HG03457 (cell line): ENCODE data around the gene ANP32D.
"Not testable (repeated sequence)": the region's sequence is repeated elsewhere in the genome, so short reads cannot be mapped to it uniquely, and the experiment has no call there.

Source experiments
- ATAC-seq: cut with Tn5 transposase; IDR thresholded peaks from one replicate; pipeline ENCODE4 v1.9.1; 2021; ENCODE audit warnings: moderate number of reproducible peaks; ENCODE audit not compliant: unreplicated experiment

Gene ANP32D

DNA sequence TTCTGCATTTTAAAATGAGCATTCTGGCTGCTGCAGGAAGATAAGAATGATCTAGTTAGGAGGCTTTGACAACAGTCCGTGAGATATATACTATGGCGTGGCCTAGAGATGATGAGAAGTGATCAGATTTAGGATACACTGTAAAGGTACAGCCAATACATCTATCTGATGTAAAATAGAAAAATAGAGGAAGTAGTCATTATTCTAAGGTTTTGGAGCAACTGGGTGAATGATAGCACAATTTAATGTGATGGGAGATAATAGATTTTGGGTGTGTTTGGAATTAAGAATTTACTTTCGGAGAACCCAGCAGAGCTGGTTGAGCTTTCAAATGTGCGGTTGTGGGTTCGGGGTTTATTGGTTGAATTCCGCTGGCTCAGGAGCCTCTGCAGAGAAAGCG lies at the start of gene ANP32D:
Gene ANP32D, plus strand, starts transcription at position 301 of the 400 bp plus-strand sequence. CDS start 106 bp downstream, outside the sequence.
- ATAC-seq: no peak

DNA sequence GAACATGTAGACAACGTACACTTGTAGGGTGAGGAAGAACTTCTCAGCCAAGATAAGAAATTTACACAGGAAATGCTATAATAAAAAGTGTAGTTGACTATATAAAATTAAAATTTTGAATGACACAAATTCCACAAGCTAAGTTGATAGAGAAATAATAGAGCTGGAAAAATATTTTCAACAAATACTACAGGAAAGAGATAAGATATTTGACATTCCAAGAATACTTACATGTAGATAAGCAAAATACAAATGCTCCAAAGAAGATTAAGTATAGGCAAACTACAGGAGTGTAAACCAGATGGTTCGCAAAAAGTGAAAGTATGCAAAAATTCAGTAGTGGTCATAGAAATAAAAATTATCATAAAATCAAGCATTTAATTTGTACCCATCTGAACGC lies 49.2 kb upstream of the ANP32D start:
- no peak for ATAC-seq

DNA sequence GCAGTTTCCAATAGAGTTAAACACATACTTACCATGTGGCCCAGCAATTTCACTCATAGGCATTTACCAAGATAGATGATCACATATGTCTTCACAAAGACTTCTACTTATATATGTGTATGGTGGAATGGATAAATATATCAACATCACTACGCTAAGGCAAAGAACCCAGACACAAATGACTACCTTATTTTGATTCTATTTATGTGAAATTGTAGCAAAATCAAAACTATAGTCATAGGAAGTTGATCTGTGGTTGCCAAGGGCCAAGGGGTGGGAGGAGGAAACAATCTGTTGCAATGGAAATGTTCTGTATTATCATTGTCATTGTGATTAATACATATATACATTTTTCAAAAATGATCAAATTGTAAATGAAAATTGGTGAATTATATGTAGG lies 47.7 kb upstream of the ANP32D start:
- no peak for ATAC-seq

DNA sequence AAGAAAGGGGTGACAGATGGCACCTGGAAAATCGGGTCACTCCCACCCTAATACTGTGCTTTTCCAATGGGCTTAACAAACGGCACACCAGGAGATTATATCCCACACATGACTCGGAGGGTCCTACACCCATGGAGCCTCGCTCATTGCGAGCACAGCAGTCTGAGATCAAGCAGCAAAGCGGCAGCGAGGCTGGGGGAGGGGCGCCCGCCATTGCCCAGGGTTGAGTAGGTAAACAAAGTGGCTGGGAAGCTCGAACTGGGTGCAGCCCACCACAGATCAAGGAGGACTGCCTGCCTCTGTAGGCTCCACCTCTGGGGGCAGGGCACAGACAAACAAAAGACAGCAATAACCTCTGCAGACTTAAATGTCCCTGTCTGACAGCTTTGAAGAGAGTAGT lies 38.3 kb upstream of the ANP32D start:
- not testable (repeated sequence) for ATAC-seq

DNA sequence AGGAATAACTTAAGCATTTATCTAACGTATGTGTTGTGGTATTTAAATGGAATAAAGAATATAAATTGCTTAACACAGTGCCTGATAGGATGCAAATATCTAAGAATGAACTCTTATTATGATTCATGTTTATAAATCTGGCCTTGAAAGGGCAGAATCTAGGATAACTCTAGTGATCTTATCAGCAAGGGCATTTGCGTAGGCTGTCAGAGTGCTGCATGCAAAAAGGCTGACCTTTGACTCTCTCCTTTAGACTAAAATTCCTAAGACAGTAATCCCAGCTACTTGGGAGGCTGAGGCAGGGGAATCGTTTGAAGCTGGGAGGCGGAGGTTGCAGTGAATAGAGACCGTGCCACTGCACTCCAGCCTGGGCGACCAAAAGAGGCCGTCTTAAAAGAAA lies 31.3 kb upstream of the ANP32D start:
- ATAC-seq: no peak

DNA sequence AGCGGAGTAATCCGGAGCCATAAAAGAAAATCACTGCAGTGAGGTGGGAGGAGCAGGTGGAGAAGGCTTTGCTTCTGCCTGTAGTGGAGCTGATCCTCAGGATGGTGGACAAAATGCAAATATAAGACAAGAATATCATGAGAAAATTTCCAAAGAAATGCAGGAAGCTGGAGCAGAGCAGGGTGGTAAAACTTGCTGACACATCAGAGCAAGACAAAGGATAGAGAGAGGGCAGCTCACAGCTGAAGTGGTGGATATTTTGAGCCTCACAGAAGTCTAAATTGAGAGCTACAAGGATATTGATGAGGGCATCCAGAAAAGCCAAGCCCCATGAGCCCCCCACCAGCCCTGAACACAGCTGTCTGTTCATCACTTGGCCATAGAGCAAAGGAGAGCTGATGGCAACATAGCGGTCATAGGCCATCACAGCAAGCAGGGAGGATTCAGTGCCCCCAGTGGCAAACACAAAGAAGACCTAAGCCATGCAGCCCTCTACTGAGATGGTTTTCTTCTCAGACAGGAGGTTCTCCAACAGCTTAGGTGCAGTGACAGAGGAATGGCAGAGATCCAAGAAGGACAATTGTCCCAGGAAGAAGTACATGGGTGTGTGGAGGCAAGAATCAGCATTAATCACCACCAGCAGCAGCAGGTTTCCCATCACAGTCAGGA lies 30.0 kb upstream of the ANP32D start:
- no peak for ATAC-seq

DNA sequence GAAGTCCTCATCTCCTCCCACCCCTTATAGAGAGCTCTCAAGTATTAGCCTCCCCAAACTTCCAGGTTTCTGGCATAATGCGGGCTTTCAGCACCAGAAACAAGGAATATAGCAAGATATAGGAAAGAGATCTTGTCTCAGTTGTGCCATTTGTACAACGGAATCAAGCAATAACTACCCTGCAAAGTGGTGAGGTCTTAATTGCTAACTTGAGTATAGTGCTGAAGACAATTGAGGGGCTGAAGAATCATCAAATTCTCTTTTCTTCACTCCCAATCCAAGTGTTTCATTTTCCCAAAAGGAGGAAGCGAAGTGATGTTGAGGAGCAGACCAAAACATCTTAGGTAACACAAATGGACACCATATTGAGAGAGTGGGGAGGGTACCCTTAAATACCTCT lies 26.8 kb upstream of the ANP32D start:
- no peak for ATAC-seq

DNA sequence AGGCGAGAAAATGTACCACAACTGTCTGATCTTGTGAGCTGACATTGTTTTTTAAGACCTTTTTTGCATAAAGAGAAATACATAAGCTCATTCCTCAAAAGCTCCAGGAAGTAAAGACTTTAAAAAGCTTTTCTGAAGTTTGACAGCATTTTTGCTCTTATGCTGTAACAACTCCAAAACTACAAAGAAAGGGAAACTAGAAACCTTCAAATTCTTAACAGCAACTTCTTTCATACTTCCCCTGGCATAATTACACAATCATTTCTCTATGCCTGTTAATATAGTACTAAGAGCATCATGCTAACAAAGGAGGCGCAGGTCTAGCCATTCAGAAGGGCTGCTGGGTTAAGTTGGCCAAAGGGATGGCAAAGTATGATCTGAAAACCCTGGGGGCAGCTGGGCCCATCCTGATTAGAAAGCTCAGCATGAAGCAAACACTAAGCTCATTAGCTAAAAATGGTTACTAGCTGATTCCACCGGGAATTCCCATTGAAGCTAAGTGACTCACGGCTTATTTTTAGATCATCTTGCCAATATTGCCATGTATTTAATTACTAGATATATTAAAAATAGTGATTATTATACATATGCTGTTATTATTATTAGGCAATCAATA lies 26.1 kb upstream of the ANP32D start:
- ATAC-seq: no peak

DNA sequence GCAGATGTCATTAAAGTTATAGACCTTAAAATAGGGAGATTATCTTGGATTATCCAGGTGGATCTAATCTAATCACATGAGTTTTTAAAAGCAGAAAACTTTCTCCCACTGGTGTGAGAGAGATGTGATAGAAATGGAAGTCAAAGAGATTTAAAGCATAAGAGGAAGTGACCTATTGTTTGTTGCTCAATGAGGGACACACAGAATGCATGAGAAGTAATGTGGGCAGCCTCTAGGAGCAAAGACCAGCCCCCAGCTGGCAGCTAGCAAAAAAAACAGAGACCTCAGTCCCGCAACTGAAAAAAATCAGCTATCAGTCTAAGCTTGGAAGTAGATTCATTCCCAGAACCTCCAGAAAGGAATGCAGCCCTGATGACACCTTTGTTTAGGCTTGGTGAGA lies 24.6 kb upstream of the ANP32D start:
- ATAC-seq: no peak

DNA sequence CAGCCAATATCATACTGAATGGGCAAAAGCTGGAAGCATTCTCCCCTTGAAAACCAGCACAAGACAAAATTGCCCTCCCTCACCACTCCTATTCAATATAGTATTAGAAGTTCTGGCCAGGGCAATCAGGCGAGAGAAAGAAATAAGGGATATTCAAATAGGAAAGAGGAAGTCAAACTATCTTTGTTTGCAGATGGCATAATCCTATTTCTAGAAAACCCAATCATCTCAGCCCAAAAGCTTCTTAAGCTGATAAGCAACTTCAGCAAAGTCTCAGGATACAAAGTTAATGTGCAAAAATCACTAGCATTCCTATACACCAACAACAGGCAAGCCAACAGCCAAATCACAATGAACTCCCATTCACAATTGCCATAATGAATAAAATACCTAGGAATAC lies 21.0 kb upstream of the ANP32D start:
- no peak for ATAC-seq

DNA sequence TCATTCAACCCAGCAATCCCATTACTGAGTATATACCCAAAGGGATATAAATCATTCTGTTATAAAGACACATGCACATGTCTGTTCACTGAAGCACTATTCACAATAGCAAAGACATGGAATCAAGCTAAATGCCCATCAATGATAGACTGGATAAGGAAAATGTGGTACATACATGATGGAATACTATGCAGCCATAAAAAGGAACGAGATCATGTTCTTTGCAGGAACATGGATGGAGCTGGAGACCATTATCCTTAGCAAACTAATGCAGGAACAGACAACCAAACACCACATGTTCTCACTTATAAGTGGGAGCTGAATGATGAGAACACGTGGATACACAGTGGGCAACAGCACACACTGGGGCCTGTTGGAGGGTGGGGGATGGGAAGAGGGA lies 19.4 kb upstream of the ANP32D start:
- ATAC-seq: not testable (repeated sequence)

DNA sequence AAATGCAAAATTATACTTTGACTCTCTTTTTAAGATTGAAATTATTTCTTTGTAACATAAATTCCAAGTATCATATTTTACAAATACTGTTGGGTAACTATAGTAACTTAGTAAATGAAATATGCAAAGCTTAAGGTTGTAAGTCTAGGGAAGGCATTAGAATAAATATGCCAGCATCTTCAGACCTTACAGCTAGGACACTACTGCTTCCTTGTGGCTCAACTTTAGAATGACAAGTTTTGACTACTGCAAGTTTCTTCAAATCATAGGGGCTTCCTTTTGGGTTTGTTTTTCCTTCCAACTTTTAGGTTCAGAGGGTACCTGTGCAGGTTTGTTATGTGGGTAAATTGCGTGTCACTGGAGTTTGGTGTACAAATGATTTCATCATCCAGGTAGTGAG lies 17.7 kb upstream of the ANP32D start:
- no peak for ATAC-seq

DNA sequence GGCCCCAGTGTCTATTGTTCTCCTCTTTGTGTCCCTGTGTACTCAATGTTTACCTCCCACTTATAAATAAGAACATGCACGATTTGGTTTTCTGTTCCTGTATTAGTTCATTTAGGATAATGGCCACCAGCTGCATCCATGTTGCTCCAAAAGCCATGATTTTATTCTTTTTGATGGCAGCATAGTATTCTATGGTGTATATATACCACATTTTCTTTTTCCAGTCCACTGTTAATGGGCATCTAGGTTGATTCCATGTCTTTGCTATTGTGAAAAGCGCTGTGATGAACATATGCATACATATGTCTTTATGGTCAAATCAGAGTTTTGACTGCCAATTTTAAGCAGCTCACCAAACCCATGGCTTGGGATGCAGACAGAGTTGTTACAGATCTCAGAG lies 17.2 kb upstream of the ANP32D start:
- ATAC-seq: no peak

DNA sequence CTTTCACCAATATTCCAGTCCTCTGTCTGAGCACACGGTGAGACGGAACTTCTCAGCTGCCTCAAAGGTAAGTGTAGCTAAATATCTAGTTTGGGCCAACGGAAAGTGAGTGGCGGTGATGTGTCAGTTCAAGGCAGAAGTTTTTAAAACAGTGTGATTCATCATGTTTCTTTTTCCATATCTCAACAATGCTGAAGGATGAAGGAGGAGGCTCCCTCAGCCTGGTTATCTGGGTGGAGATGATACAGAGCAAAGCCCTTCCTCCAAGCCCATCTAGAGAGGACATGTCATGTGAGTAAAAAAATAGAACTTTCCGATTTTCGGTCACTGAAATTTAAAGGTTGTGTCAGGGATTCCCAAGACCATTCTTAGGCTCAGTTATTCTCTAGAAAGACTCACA lies 13.1 kb upstream of the ANP32D start:
- no peak for ATAC-seq

DNA sequence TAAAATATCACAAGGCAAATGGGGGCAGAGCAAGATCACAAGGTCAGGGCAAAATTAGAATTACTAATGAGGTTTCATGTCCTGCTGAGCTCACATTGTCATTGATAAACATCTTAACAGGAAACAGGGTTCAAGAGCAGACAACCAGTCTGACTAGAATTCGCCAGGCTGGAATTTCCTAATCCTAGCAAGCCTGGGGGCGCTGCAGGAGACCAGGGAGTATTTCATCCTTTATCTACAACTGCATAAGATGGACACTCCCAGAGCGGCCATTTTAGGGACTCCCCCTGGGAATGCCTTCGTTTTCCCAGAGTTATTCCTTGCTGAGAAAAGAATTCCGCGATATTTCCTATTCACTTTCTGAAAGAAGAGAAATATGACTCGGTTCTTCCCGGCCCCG lies 3.3 kb upstream of the ANP32D start:
- not testable (repeated sequence) for ATAC-seq

DNA sequence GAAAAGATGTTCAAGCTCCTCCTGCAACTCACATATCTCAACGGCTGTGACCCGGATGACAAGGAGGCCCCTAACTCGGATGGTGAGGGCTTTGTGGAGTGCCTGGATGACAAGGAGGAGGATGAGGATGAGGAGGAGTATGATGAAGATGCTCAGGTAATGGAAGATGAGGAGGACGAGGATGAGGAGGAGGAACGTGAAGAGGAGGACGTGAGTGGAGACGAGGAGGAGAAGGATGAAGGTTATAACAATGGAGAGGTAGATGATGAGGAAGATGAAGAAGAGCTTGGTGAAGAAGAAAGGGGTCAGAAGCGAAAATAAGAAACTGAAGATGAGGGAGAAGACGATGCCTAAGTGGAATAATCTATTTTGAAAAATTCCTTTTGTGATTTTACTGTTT lies 702 bp downstream of the ANP32D start:
- no peak for ATAC-seq

DNA sequence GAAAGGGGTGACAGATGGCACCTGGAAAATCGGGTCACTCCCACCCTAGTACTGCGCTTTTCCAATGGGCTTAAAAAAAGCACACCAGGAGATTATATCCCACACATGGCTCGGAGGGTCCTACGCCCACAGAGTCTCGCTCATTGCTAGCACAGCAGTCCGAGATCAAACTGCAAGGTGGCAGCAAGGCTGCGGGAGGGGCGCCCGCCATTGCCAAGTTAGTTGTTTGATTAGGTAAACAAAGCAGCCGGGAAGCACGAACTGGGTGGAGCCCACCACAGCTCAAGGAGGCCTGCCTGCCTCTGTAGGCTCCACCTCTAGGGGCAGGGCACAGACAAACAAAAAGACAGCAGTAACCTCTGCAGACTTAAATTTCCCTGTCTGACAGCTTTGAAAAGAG lies 2.1 kb downstream of the ANP32D start:
- not testable (repeated sequence) for ATAC-seq

DNA sequence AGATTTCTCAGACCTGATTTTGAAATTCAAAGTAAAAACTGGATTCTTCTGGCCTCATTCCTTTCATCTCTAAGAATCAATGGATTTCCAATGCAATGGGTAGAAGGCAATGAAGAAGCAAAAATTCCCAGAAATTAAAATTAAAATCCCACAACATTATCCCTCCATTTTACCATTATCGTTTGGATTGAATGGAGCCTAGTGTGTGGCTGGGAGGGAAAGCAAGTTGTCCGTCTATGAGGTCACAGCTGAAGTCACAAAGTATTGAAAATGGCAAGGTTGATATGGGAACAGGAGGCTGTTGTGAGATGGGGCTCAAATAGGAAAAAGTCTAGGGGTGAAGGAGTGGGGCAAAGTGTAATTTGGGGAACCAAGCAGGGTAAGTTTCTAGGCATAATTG lies 9.8 kb downstream of the ANP32D start, which contains the start of gene C12orf54:
Gene C12orf54, plus strand, starts transcription at position 301 of the 400 bp plus-strand sequence. CDS start 799 bp downstream, outside the sequence.
- ATAC-seq: no peak

DNA sequence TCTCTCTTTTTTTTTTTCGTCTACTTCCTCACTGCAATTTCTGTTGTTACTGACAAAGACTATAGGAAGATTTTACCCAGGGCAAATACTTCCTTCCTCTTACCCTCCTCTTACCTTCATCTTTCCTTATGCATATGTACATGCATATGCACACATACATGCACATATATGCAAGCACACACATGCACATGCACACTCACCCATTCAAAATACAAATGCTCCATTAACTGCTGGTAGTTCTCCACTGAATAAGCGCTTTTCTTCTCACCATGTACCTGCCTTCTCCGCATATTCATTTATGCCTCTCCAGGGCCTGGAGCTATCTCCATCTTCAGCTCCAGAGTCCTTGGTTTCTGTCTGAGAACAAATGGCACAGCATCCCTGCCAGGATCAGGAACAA lies 10.6 kb downstream of the ANP32D start:
- ATAC-seq: no peak

DNA sequence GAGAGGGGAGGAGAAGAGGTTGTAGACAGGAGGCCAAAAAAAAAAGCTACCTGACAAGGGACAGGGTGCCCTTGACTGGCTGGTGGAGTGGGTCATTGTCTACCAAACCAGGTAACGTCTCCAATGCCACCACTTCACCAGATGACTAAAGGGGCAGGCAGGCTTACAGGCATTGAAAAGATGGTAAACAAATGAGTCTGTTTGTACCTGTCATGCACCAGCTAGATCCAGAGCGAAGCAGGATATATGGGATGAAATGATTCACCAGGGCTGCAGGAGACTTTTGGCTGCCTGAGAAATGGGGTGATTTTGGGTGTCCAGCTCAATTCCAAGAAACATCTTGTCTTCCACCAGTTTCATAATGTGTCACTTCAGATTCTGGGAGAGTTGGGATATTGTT lies 13.9 kb downstream of the ANP32D start:
- no peak for ATAC-seq

DNA sequence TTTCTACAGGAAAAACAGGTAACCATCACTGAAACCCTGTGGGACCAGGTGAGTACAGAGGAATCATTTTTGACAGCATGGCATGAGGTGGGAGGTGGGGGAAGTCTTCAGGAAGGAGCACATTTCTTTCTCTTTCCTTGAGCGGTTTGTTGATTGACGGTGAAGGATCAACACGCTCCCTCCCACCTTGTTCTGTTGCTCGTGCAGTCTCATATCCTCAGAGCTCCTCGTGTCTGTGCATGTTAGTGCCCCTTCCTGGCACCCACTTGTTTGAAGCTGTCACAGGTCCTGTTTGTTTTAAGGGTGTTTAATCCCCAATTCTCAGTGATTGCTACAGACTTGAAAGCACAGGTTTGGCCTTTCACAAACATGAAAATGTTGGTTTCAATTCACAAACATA lies 14.3 kb downstream of the ANP32D start:
- no peak for ATAC-seq

DNA sequence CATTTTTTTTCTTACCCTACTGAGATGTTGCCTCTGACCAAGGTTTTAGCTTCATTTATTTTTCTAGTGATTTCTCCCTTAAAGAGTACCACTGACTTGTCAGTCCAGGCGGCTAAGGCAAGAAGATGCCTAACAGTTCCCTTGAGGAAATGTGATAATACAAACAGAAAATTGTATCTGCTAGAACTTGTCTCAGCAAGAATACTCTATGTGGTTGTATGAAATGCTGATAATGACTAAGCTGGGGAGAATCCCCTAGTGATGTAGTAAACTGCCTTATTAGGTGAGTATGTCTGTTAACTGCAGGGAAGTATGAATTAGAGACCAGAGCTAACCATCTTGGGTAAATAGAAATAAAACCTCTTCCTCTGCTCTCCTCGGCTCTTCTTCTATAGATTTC lies 16.7 kb downstream of the ANP32D start:
- ATAC-seq: peak; percentile 87

DNA sequence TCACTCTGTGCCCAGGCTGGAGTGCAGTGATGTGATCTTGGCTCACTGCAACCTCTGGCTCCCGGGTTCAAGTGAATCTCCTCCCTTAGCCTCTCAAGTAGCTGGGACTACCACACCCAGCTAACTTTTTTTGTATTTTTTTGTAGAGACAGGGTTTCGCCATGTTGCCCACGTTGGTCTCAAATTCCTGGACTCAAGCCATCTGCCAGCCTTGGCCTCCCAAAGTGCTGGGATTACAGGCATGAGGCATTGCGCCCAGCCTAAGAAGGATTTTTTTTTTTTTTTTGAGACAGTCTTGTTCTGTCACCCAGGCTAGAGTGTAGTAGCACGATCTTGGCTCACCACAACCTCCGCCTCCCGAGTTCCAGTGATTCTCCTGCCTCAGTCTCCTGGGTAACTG lies 17.1 kb downstream of the ANP32D start:
- not testable (repeated sequence) for ATAC-seq
